Endothelial cell of umbilical vein (primary cell): ENCODE data around the gene LYRM1. TPM values are rescaled to one million over a fixed set of nuclear protein-coding genes. Genes with fewer than 3 reads are reported as not detected.
A peak's percentile ranks its signal among the peaks of the same experiment; 100 is the strongest.

Experiments
- Bru-seq: library from RNA; stranded (reverse); fragments of 400-500 nt; gene quantifications from one replicate; lab custom pipeline; 2021; lab: Mats Ljungman, UMichigan
- BruChase-seq, 2 experiments: library from RNA; stranded (reverse); fragments of 400-500 nt; gene quantifications; one replicate each; lab custom pipeline; 2021; lab: Mats Ljungman, UMichigan
- BruUV-seq: library from RNA; stranded (reverse); fragments of 400-500 nt; replicated peaks from 2 replicates; lab custom pipeline; 2021; lab: Mats Ljungman, UMichigan
- CTCF ChIA-PET: fragments of 300-600, 350-600 bp; sonication (Branson Sonifier 250); formaldehyde crosslinking; loops from one replicate; lab custom pipeline; 2021; ENCODE audit warnings: antibody characterized with exemption, inconsistent platforms; lab: Charles Lee
- POLR2A ChIA-PET: fragments of 300-600, 350-600 bp; sonication (Branson Sonifier 250); formaldehyde crosslinking; loops from one replicate; lab custom pipeline; 2021; ENCODE audit warnings: antibody characterized with exemption, inconsistent platforms; lab: Charles Lee
- DNase-seq: peaks from one replicate; pipeline ENCODE4 v3.0.0-alpha.2; 2011; ENCODE audit warnings: low read depth, low spot score
- FAIRE-seq: peaks from 2 replicates; lab custom pipeline; 2011; peaks lifted over from hg19 to GRCh38; lab: Jason Lieb, UNC
- H2AFZ ChIP-seq: 2 replicates; pipeline ENCODE4 v1.6.0; 2012; ENCODE audit warnings: low read depth, low read length, control low read depth, inconsistent platforms
- H3K27ac ChIP-seq: 2 replicates; pipeline ENCODE4 v1.5.1; 2011; ENCODE audit warnings: low read depth, mild to moderate bottlenecking, control low read depth, low read length, moderate library complexity; ENCODE audit not compliant: insufficient read depth
- H3K27me3 ChIP-seq, 2 experiments: 2 replicates each; pipeline versions ENCODE4 v1.6.0 to v1.6.1; 2011; ENCODE audit warnings: low read length in 2 of 2, mixed read lengths in 1 of 2; ENCODE audit not compliant: control insufficient read depth in 2 of 2, insufficient read depth in 2 of 2
- H3K36me3 ChIP-seq, 2 experiments: 2 replicates in 1 of 2; 3 replicates in 1 of 2; pipeline ENCODE4 v1.5.1; 2011; ENCODE audit warnings: low read length in 2 of 2, mild to moderate bottlenecking in 1 of 2, moderate library complexity in 1 of 2; ENCODE audit not compliant: control insufficient read depth in 2 of 2, insufficient read depth in 2 of 2; ENCODE audit errors: extremely low read depth in 1 of 2
- H3K4me1 ChIP-seq: 3 replicates; pipeline ENCODE4 v1.5.1; 2011; ENCODE audit warnings: mild to moderate bottlenecking, low read length; ENCODE audit not compliant: control insufficient read depth, insufficient read depth; ENCODE audit errors: extremely low read depth
- H3K4me2 ChIP-seq: 2 replicates; pipeline ENCODE4 v1.6.1; 2011; ENCODE audit warnings: low read length, control low read depth, mixed read lengths; ENCODE audit not compliant: insufficient read depth
- H3K4me3 ChIP-seq, 3 experiments: fragments of 200-600 bp in 1 of 3; sonication (generic), shearing (Covaris generic) in 1 of 3; replicated peaks in 1 of 3; 2 replicates each; pipeline ENCODE4 v1.5.1; 2011 to 2016; ENCODE audit warnings: control low read depth in 3 of 3, low read length in 3 of 3, mild to moderate bottlenecking in 2 of 3, inconsistent platforms in 1 of 3, low read depth in 1 of 3, moderate library complexity in 1 of 3; ENCODE audit not compliant: insufficient read depth in 1 of 3
- H3K79me2 ChIP-seq: 2 replicates; pipeline ENCODE4 v1.6.0; 2012; ENCODE audit warnings: low read length, inconsistent platforms; ENCODE audit not compliant: control insufficient read depth, insufficient read depth
- H3K9ac ChIP-seq: replicated peaks from 2 replicates; pipeline ENCODE3; 2011; ENCODE audit warnings: low read length, control low read depth; ENCODE audit not compliant: insufficient read depth; ENCODE audit errors: extremely low read depth
- H3K9me1 ChIP-seq: replicated peaks from 3 replicates; pipeline ENCODE4 v1.6.0; 2011; ENCODE audit warnings: mild to moderate bottlenecking, low read length; ENCODE audit not compliant: control insufficient read depth, insufficient read depth; ENCODE audit errors: extremely low read depth
- H3K9me3 ChIP-seq: replicated peaks from 2 replicates; pipeline ENCODE4 v1.5.1; 2012; ENCODE audit warnings: low read length, inconsistent platforms; ENCODE audit not compliant: control insufficient read depth, insufficient read depth
- H4K20me1 ChIP-seq: replicated peaks from 2 replicates; pipeline ENCODE3; 2011; ENCODE audit warnings: mild to moderate bottlenecking, low read length; ENCODE audit not compliant: control insufficient read depth, insufficient read depth; ENCODE audit errors: extremely low read depth
- JUN ChIP-seq: IDR thresholded peaks from 2 replicates; pipeline ENCODE4 v1.6.1; 2011; ENCODE audit warnings: borderline replicate concordance, low read depth; ENCODE audit not compliant: insufficient read length, insufficient read depth
- MAX ChIP-seq: IDR thresholded peaks from 2 replicates; pipeline ENCODE4 v1.6.1; 2011; ENCODE audit not compliant: insufficient read depth, insufficient read length
- POLR2A ChIP-seq: IDR thresholded peaks from 2 replicates; pipeline ENCODE4 v1.6.1; 2012; ENCODE audit warnings: low read depth, mild to moderate bottlenecking, control low read depth, low read length
- POLR2AphosphoS5 ChIP-seq: IDR thresholded peaks from 2 replicates; pipeline ENCODE4 v1.6.1; 2012; ENCODE audit warnings: low read depth, mild to moderate bottlenecking, control low read depth, low read length, moderate library complexity; ENCODE audit not compliant: insufficient read depth
- dilution Hi-C: fragments of 300-500 bp; cut with MboI; formaldehyde crosslinking; loops from one replicate; pipeline ENCODE4 v1.15.0; 2019; ENCODE audit warnings: low sequenced_read_pairs; ENCODE audit not compliant: extremely low pct_ligation_motif_present
- intact Hi-C: fragments of 100-400 bp; cut with micrococcal nuclease; formaldehyde crosslinking; loops from one replicate; pipeline ENCODE4 v1.10.0; 2022
- long read RNA-seq: library from polyadenylated mRNA; stranded (forward); transcript quantifications from one replicate; pipeline ENCODE4 v2.0.0, GENCODE V29; 2021
- polyA minus RNA-seq, 3 experiments: library from RNA; depleted of rRNA, polyadenylated mRNA; stranded (reverse); fragments of >200 nt; gene quantifications; 1 replicate in 1 of 3; 2 replicates in 2 of 3; pipeline ENCODE4 v1.2.3, GENCODE V29; 2011
- polyA plus RNA-seq, 4 experiments: library from polyadenylated mRNA; depleted of rRNA in 3 of 4; stranded (reverse) in 3 of 4; unstranded in 1 of 4; fragments of >200 nt; gene quantifications; 2 replicates each; pipeline versions ENCODE4 v1.2.1 to v1.2.3, GENCODE V29; 2011 to 2012; ENCODE audit warnings: missing spikeins in 1 of 4
- total RNA-seq: library from RNA; stranded (reverse); gene quantifications from 2 replicates; pipeline ENCODE4 v1.2.3, GENCODE V29; 2021

The LYRM1 gene, protein sequence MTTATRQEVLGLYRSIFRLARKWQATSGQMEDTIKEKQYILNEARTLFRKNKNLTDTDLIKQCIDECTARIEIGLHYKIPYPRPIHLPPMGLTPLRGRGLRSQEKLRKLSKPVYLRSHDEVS
- total RNA-seq = 28.4 and 29.1 TPM in 2 replicates
- polyA plus RNA-seq = 13.8 and 20.4 TPM in 2 replicates
- polyA plus RNA-seq (2011; cell fraction: cytosol; rRNA removed) = 34.3 and 34.7 TPM in 2 replicates
- polyA plus RNA-seq (2011; cell fraction: nucleus; rRNA removed) = 16.3 and 18.2 TPM in 2 replicates
- 45.2 and 45.3 TPM in 2 replicates for polyA plus RNA-seq (2012)
- 10.3 and 13.5 TPM in 2 replicates for polyA minus RNA-seq
- 9.3 TPM for polyA minus RNA-seq (2011; cell fraction: cytosol; rRNA and poly(A)+ RNA removed)
- polyA minus RNA-seq (2011; cell fraction: nucleus; rRNA and poly(A)+ RNA removed) = 6.7 and 7.1 TPM in 2 replicates
- Bru-seq, nascent RNA = percentile 65 among the genes with signal in this experiment
- BruChase-seq, experiment 1, labeled RNA remaining after a 6-hour chase = percentile 65 among the genes with signal in this experiment
- percentile 59 among the genes with signal in this experiment for BruChase-seq, experiment 2, labeled RNA remaining after a 2-hour chase
- long read RNA-seq, transcript LYRM1-204 (4 exons, 1,558 nt) = minor isoform, 23 of 95 reads
- long read RNA-seq, transcript LYRM1-208 (4 exons, 460 nt) = major isoform, 46 of 95 reads
- long read RNA-seq, transcript LYRM1-201 (5 exons, 1,626 nt) = minor isoform, 5 of 95 reads
- long read RNA-seq, partial matches to known transcripts = 6 of 95 reads
- long read RNA-seq, other reads (novel, unspliced or antisense) = 12 of 95 reads

GRCh38 chr16:20900299-20901067 lies at the start of gene LYRM1, which contains the start of gene DCUN1D3:
LYRM1 (plus strand) TSS chr16:20900771; CDS start chr16:20915556, 14,785 bp downstream.
DCUN1D3 (minus strand) TSS chr16:20900358; CDS start chr16:20862538, 37,820 bp downstream.
- no peaks in the 10 kb centered on the region for H3K9me3 ChIP-seq
- H2AFZ ChIP-seq = peak within 1 kb of the TSS; percentile 35
- H3K79me2 ChIP-seq = peaks cover 64% of the 10 kb centered on the region
- no TSS peak for BruUV-seq
- H3K4me1 ChIP-seq = peaks cover 58% of the 10 kb centered on the region
- TF ChIP-seq POLR2A (peak; percentile 78), JUN (peak; percentile 5), MAX (no peak), POLR2AphosphoS5 (peak; percentile 80)
- no peaks in the 10 kb centered on the region for H4K20me1 ChIP-seq
- peak within 1 kb of the TSS; percentile 100 for H3K27ac ChIP-seq
- H3K9ac ChIP-seq = peak within 1 kb of the TSS; percentile 95
- CTCF ChIA-PET = interaction anchor here (0.6 to 3.6 kb wide), 8 partner anchors 22 to 396 kb away, joined by 3 to 33 read pairs (median 4); no protein-coding TSS in a partner anchor
- intact Hi-C loops = loop anchor here (1.0 to 5.0 kb wide), 9 partner anchors 10 to 1292 kb away; partner anchors contain the start of genes ERI2, REXO5 and THUMPD1
- H3K9me1 ChIP-seq = no peaks in the 10 kb centered on the region
- dilution Hi-C loops = no loop called here
- peak within 1 kb of the TSS; percentile 92 for H3K4me2 ChIP-seq
- DNase-seq (peak; percentile 99), FAIRE-seq (peak; percentile 87)
- no peaks in the 10 kb centered on the region for H3K27me3 ChIP-seq
- POLR2A ChIA-PET = interaction anchor here (0.6 to 2.6 kb wide), 11 partner anchors 10 to 1295 kb away, joined by 3 to 15 read pairs (median 4); no protein-coding TSS in a partner anchor
- peaks cover 3 to 9% of the 10 kb centered on the region in 2 experiments for H3K36me3 ChIP-seq
- H3K4me3 ChIP-seq = peak within 1 kb of the TSS; percentile 56 to 96 (median 83)
